Hematopoietic multipotent progenitor cell (in vitro differentiated cells): ENCODE measurements around the gene ARHGAP18. TPM values are rescaled to one million over a fixed set of nuclear protein-coding genes. Genes with fewer than 3 reads are reported as not detected.

ENCODE experiments used
- DNase-seq, 3 donors: peaks; one replicate each; pipeline ENCODE4 v3.0.0-alpha.2; 2011 to 2015; ENCODE audit warnings: low read depth in 2 of 3, low spot score in 2 of 3
- total RNA-seq: library from RNA; depleted of rRNA; stranded (reverse); fragments of >200 nt; gene quantifications from one replicate; pipeline ENCODE4 v1.2.3, GENCODE V29; 2012

The ARHGAP18 gene
- total RNA-seq, 1 donor, result 2.2 TPM

- no peak for DNase-seq
These were observed 15.9 kb downstream of the ARHGAP18 start for GRCh38 chr6:129694036-129694435.

GRCh38 chr6:129692467-129692866 lies 17.5 kb downstream of the ARHGAP18 start:
- no peak for DNase-seq

DNA sequence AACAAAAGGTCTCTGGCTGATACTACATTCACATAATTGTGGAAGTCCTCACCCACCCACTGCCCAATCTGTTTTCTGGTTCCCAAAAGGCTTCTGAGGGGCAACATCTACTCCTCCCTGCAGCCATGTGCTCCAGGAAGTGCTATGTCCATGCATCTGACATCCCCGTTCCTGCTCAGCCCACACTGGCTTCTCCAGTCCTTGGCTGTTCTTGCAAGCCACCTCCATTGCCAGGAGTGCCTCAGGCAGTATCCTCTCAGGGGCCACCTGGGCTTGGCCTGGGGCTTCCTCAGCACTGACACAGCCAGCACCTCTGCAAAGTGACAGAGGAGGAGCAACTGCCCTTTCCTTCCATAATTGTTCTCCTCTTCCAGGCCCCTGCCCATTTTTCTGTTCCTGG lies 18.3 kb downstream of the ARHGAP18 start:
- no peak for DNase-seq

GRCh38 chr6:129691043-129691640 lies 18.8 kb downstream of the ARHGAP18 start:
- DNase-seq, result no peak

- peak in 2 of 3 donors; percentile 59 to 78 for DNase-seq
These were observed 22.9 kb downstream of the ARHGAP18 start for GRCh38 chr6:129686941-129687627.

DNA sequence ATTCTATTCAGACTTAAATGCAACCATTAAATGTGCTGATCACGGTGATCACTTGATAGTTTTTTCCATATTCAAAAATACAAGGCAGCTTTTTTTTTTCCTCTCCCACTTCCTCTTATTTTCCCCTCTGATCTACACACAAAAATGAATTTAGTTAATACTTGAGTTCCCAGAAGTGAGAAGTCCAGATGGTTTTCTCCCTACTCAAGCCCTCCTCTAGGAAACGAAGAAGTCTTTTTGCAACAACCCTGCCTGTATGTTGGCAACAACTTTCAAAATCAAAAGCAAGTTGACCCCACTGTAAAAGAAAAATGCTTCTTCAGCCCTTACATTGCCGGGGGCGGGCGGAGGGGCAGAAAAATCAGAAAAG lies 24.3 kb downstream of the ARHGAP18 start:
- no peak for DNase-seq

DNA sequence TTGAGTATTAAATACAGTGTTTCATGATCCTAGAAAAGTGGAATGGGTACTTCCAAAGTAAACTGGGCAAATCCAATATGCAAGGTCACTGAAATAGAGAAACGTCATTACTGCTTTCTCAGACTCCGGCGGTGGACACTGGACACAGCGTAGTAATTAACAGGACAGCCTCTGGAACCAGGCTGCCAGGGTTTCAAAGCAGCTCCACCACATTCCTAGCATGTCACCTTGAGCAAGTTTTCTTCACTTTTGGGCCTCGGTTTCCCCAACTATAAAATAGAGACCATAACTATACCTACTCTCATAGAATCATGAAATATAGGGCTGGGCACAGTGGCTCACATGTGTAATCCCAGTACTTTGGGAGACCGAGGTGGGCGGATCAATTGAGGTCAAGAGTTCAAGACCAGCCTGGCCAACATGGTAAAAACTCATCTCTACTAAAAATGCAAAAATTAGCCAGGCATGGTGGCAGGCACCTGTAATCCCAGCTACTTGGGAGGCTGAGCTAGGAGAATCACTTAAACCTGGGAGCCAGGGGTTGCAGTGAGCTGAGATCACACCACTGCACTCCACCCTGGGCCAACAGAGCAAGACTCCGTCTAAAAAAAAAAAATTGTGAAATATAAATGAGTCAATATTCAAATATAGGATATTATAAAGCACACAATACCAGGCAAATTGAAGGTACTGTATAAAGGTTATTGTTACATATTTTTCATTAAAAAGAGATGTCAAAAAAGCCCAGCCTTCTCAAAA lies 24.9 kb downstream of the ARHGAP18 start:
- no peak for DNase-seq

DNA sequence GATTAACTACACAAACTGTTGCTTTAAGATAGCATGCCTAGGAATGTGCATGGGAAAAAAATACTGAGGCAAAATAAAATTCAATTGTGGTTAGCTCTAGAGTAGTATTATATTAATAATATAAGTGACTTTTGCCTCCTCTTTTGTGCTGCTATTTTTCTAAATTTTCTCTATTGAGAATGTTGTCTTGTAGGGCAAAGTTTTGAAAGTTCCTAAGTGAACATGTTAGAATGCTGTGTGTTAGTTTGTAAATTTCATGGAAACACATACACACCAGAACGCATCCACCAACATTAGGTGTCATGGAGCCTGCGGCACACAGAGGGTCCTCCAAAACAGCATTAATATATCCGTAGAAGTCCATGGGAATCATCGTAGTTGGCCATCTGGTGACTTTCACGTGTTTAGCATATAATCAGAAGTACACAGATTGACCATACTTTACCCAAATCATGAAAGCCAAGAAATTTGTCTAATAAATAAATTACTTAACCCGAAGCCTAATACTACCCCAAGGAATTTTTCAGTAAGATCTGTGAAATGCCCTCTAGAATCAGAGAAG lies 25.6 kb downstream of the ARHGAP18 start:
- no peak for DNase-seq

GRCh38 chr6:129683601-129684322 lies 26.2 kb downstream of the ARHGAP18 start:
- peak in 2 of 3 donors; percentile 93 to 95 for DNase-seq

GRCh38 chr6:129681913-129682205 lies 28.1 kb downstream of the ARHGAP18 start:
- DNase-seq, result no peak

DNA sequence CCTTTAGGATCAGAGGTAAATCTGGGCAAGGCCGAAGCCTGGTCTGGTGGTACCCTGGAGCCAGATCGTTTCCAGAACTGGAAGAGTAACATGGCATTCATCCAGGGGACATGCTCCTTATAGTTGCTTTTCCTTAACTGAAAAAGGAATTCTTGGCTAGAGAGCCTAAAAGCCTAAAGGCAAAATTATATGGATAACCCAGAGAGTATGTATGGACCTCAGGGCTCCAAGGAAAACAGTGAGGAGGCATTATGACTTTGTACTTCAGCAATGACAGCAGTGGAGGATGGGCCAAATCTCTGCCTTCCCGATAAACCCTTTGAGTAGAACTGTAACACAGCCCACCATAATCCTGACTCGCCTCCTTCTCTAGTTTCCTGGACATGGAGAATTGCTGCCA lies 29.3 kb downstream of the ARHGAP18 start:
- no peak for DNase-seq

GRCh38 chr6:129679758-129680157 lies 30.2 kb downstream of the ARHGAP18 start:
- no peak for DNase-seq

DNA sequence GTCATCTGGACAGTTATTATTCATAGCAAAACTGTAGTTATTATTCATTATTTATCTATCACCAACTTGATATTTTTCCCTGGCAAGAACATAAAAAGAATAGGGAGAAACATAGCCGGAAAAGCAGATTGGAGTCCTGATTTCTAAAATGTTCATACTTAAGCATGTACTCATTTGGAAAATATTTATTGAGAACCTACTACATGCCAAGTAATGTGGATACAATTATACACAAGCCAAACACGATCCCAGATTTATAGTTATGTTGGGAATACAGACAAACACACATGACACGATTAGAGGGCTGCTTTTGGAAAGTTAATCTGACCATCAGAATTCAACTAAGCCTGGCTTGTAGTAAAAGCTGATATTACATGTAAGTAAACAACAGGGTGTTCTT lies 30.7 kb downstream of the ARHGAP18 start:
- no peak for DNase-seq

- DNase-seq, result no peak
These were observed 31.5 kb downstream of the ARHGAP18 start for GRCh38 chr6:129678463-129678862.

DNA sequence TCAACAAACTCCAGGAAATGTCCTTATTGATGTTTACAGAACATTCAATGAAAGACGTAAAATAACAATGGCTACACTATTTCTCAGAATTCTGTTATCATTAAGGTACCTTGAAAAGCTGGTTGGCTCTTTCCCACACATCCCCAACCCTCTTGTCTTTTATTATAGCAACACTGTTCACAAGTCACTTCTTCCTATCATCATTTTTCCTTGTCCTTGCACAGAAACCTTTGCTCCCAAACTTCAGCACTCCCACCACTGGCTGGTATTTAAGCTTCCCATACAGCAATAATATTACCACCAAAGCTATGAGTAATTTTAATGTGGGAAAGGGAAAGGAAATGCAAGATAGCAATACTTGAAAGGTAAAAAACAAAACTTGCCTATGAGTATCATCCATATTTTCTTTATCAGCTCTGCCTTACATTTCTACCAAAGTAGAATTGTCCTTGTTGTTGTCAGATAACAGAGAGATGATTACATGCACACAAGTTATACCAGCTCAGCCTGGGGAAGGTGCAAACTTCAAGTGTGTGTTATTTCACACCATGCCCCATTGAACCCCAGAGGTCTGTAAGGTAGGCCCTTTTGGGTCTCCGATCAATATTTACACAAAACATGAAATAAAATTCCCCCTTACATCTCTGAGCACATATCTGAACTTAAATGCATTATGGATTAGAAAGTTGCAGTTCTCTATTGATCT lies 32.2 kb downstream of the ARHGAP18 start:
- DNase-seq, result no peak

GRCh38 chr6:129675669-129676472 lies 34.1 kb downstream of the ARHGAP18 start:
- no peak for DNase-seq

DNA sequence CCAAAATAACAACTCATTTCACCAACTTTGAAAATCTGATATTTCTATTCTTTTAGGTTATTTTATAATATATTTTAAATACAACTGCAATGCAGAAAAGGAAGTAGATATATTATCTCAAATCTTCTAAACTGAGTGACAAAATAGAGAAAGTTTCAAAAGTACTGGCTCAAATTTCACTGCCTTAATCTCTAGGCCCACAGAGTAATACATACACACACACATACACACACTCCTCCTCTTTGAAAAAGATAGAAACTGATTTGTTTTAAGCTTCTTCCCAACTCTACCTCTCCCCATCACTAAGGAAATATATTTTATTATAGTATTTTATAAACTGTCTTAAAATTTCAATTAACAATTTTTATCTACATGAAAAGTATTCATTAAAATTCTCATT lies 36.2 kb downstream of the ARHGAP18 start:
- DNase-seq, result no peak

- peak in 2 of 3 donors; percentile 30 to 60 for DNase-seq
These were observed 36.9 kb downstream of the ARHGAP18 start for GRCh38 chr6:129672881-129673631.

DNA sequence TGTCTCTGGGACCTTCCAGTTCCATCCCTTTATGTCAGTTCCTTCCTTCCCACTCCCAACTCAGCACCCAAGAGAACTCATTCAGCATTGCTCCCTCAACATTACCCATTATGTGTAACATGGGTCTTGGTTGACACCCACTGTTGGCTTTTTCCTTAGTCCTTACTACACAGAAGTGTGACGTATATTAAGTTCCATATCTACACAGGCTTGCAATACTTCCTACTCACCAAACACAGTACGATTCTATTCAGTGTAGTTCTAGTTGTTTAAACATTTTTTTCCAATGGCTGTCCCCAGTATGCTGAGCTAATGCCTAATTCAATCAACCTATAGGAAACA lies 37.7 kb downstream of the ARHGAP18 start:
- DNase-seq, result no peak
